Activated CD4-positive, alpha-beta T cell treated with anti-CD3 and anti-CD28 coated beads, Interleukin-10, Interleukin-2, amounts not matched to agents 100 ng/mL and 50 ng/mL, durations not matched to agents 16 hours and 8 hours (primary cell): ENCODE measurements around the gene PDCD1LG2.
A peak's percentile ranks its signal among the peaks of the same experiment; 100 is the strongest.
"Not testable (repeated sequence)": the region's sequence is repeated elsewhere in the genome, so short reads cannot be mapped to it uniquely, and the experiment has no call there.

ENCODE experiments used
- DNase-seq: peaks from one replicate; pipeline ENCODE4 v3.0.0-alpha.2; 2020

PDCD1LG2 gene

DNA sequence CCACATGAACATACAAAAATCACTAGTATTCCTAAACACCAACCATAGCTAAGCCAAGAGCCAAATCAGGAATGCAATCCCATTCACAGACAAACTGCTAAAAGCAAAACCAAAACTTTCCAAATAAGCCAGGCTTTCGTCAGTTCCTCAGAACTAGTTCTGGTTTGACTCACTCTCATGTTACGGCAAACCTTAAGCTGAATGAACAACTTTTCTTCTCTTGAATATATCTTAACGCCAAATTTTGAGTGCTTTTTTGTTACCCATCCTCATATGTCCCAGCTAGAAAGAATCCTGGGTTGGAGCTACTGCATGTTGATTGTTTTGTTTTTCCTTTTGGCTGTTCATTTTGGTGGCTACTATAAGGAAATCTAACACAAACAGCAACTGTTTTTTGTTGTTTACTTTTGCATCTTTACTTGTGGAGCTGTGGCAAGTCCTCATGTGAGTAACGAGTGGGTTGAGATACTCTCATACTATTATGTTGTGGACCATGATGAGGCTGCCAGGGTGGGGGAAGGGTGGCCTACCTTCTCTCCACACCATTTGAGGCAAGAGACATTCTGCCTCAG is at the start of gene PDCD1LG2:
Gene PDCD1LG2 (plus strand): TSS at position 172 of the 572 bp plus-strand sequence. CDS start 12,016 bp downstream, outside the sequence.
- peak; percentile 79 for DNase-seq

GRCh38 chr9:5464831-5465330 is 45.5 kb upstream of the PDCD1LG2 start:
- DNase-seq: not testable (repeated sequence)

DNA sequence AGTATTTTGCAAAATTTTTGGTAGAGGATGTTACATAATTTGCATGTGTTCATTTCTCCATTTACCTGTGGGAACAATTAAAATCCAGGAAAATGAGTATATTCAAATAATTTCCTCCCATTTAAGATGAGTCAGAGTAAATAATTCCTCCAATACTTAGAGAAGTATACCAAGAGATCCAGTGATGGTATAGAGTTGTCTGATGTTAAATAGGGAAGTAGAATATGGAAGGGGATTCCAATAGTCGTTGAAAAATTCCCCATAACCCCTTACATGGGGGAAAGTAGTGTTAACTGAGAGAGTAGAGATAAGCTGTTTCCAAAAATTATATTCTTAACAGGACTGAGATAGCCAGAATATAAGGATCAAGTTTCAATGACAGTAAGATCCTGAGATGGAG is 44.3 kb upstream of the PDCD1LG2 start:
- DNase-seq: no peak

- DNase-seq: no peak
Measured at GRCh38 chr9:5466766-5467165, 43.6 kb upstream of the PDCD1LG2 start.

- no peak for DNase-seq
Measured at GRCh38 chr9:5468850-5469249, 41.5 kb upstream of the PDCD1LG2 start.

- DNase-seq: no peak
Measured at GRCh38 chr9:5470122-5470521, 40.2 kb upstream of the PDCD1LG2 start.

- DNase-seq: peak; percentile 42
Measured at GRCh38 chr9:5470816-5471215, 39.5 kb upstream of the PDCD1LG2 start.

DNA sequence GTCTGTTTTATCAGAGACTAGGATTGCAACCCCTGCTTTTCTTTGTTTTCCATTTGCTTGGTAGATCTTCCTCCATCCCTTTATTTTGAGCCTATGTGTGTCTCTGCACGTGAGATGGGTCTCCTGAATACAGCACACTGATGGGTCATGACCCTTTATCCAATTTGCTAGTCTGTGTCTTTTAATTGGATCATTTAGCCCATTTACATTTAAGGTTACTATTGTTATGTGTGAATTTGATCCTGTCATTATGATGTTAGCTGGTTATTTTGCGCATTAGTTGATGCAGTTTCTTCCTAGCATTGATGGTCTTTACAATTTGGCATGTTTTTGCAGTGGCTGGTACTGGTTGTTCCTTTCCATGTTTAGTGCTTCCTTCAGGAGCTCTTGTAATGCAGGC is 34.7 kb upstream of the PDCD1LG2 start:
- not testable (repeated sequence) for DNase-seq

- no peak for DNase-seq
Measured at GRCh38 chr9:5478206-5478605, 32.1 kb upstream of the PDCD1LG2 start.

- DNase-seq: peak; percentile 50
Measured at GRCh38 chr9:5479994-5480694, 30.2 kb upstream of the PDCD1LG2 start.

DNA sequence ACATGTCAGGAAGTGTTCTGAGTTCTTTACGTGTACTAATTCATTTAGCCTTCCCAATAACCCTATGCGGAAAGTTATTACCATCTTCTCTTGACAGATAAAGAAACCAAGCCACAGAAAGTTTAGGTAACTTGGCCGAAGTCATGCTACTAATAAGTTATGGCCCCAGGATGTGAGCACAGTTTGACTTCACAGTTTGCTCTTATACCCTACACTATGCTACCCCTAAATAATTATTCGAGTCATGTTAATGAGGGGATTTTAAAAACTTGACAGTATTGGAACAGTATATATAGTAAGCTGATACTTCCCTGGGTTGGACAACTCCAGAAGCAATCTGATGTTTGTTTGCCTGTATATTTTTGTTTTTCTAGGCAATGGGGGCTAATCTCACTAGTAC is 29.4 kb upstream of the PDCD1LG2 start:
- no peak for DNase-seq

DNA sequence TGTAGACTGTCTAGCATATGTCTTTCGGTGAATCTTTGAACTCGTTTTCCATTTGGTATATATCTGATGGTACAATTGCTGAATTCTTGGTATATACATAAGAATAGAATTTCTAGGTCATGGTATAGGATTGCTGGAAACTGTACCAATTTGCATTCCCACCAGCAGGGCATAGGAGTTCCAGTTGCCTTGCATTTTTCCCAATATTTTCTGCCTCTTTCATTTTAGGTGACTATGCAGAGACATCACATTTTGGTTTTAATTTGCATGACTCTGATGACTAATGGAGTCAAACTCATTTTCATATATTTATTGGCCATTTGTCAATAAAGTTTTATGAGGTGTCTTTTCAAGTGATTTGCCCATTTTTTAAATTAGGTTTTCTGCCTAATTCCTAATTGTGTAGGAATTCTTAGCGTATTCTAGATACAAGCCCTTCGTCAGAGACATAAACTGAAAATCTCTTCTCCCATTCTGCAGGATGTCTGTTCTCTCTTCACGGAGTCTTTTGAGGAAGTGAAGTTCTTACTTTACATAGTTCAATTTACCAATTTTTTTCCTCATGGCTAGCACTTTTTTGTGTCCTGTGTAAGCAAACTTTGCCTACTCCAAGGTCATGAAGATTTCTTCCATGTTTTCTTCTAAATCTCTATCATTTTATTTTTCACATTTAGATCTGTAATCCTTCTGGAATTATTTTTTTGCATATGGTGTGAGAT is 28.9 kb upstream of the PDCD1LG2 start:
- no peak for DNase-seq

- no peak for DNase-seq
Measured at GRCh38 chr9:5482194-5482593, 28.1 kb upstream of the PDCD1LG2 start.

GRCh38 chr9:5483306-5483705 is 27.0 kb upstream of the PDCD1LG2 start:
- DNase-seq: no peak

- DNase-seq: no peak
Measured at GRCh38 chr9:5485378-5486085, 24.8 kb upstream of the PDCD1LG2 start.

DNA sequence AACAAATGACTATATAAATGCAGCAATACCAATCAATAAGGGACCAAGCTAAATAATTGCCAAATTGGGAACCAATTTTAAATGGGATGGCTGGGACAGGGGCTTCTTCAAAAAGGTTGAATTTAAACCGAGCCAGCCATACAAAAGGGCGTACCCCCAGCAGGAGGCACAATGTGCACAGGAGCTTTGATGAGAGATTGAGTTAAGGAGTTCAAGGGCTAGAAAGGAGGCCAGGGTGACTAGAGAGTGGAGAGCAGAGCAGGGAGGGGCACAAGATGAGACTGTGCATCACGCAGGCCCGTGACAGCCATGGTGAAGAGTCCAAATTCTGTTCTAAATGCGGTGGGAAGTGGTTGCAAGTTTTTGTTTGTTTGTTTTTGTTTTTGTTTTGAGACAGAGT is 23.3 kb upstream of the PDCD1LG2 start:
- no peak for DNase-seq

DNA sequence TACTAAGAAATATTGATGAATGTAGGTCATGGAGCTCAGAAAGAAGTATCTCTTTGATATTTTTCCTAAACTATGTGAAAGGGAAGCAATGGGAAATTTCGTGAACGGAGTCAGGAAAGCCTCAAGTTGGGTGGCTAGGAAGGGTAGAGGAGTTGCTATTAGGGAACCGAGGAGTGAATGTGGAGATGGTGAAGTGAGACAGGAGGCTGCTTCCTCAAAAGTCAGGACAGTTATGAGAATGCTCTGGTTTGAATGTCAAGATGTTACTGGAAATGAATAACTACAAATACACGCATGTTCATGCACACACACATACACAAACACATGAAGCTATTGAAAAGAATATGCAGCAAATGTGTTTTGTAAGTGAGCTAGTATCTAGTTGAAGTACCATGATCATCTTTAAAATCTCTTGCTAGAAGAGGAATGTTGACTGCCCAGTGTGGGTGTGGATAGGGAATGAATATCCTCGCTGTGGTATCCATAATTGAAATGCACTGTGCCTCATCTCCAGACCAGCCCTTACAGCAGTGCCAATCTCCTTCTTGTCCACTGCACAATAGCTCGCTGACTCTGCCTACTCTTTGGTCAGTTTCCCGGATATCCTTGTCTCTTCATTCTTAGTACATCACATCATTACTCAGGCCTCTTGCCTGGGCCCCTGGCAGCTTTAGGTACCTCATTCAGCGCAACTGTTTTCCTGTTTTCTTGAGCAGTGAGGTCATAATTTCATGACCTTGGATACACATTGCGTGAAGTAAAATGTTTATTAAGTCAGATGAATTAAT is 21.9 kb upstream of the PDCD1LG2 start:
- no peak for DNase-seq

DNA sequence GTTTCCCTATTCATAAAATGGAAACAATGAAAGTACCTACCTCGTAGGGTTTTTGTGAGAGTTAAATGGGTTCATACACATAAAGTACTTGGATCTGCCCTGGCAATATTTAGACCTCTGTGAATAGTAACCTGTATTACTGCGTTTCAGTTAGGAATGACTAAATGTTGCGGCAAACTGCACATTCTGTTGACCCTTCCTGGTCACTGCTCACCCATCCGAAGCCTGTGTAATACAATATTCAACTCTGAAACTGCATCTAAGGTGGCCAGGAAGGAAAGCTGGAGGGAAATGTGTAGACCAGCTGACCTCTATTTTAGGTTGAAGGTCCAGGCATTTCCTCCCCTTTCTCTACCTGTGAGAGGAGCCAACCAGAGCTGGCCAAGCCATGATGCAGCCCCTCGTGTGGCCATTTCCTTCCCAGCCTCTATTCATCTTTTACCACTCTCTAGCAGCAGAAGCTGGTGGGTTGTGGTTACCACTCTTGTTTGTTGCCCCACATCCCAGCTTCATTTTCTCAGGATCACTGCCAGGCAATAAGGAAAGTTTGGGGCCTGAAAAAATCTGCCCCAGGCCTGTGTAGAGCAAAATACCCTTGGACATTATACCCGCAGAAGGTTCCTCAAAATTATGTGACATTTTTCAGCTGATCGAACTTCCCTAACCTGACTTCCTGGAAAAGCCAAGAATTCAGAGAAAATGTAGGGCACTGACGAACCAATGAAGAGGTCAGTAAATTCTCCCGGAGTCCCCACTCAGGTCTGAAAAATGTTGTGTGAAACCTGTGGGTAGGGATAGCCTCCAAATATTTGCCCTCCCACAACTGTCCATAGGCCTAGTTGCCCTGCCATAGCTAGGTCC is 20.5 kb upstream of the PDCD1LG2 start:
- DNase-seq: no peak

DNA sequence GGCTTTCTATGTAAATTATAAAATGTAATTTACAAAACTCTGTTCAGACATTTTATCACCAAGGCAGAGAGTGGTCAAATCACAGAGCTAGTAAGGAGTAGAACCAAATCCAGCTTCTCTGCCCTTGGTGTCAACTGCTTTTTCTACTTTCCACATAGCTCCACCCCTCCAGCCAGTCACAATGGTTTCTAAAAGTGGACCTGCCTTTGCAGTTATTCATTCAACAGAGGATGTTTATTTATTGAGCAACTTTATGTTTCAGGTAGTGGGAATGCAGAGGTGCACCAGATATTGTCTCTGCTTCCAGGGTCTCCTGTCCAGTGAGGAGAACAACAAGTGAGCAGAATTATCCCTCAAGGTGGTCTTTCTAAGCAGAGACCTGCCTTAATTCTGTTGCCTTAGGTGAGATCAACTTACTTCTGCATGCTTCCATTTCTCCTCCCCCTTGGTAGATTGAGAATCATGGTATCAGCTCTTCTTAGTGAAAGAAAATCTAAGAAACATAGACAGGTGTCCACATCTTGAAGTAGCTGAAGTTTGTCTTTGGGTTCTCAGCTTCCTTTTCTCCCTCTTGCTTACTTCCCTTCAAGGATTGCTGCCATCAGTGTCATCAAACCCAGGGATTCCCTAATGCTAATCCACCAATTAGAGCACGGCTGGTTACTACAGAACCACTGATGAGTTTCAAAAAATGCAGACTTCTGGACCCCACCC is 17.2 kb upstream of the PDCD1LG2 start:
- no peak for DNase-seq

GRCh38 chr9:5493679-5494511 is 16.4 kb upstream of the PDCD1LG2 start:
- peak; percentile 80 for DNase-seq
